Measurements from ENCODE around the gene BCOR. TPM values are rescaled to one million over a fixed set of nuclear protein-coding genes. Genes with fewer than 3 reads are reported as not detected.

The BCOR gene
- total RNA-seq, 1 experiment from 2014 or later: 35.1 TPM

GRCh38 chrX:40117715-40118285 is 20.0 kb upstream of the BCOR start:
- Histone ChIP-seq H3K27me3 (ENCODE audit: insufficient read depth, low read length) (no peaks in the 10 kb centered on the region), H3K4me1 (ENCODE audit: control insufficient read depth in 1 of 2, insufficient read depth in 2 of 2, low read length in 2 of 2) (peaks cover 3 to 15% of the 10 kb centered on the region in 2 experiments; a peak in 3 of 4 replicates), H3K79me2 (ENCODE audit: insufficient read depth, low read length) (no peaks in the 10 kb centered on the region), H3K4me2 (ENCODE audit: low read length) (no peak overlapping the region), H4K20me1 (ENCODE audit: insufficient read depth) (no peaks in the 10 kb centered on the region), H3K9me2 (ENCODE audit: insufficient read depth) (no peaks in the 10 kb centered on the region), H3K4me3 (replicated peaks in 1 of 2; ENCODE audit: low read depth in 1 of 2, low read length in 2 of 2) (no peak overlapping the region), H3K9ac (ENCODE audit: low read length) (no peak overlapping the region), H3K36me3 (ENCODE audit: control insufficient read depth in 1 of 2, insufficient read depth in 2 of 2, low read length in 2 of 2) (no peaks in the 10 kb centered on the region), H3K9me3 (ENCODE audit: control insufficient read depth in 1 of 2, insufficient read depth in 1 of 2, low read depth in 1 of 2, low read length in 2 of 2) (no peaks in the 10 kb centered on the region), H3K27ac (ENCODE audit: low read depth, low read length) (no peak overlapping the region), H2AFZ (ENCODE audit: low read depth, low read length, poor library complexity, severe bottlenecking) (no peak overlapping the region)
- ChIA-PET RAD21 (ENCODE audit: low non-redundant PET in 1 of 2, low total read pairs in 2 of 2, uncharacterized antibody in 2 of 2, unreplicated experiment in 2 of 2) (no interaction called here), CTCF (no interaction called here), POLR2A (no interaction called here)
- intact Hi-C loops (cut with micrococcal nuclease): no loop called here
- DNase-seq (ENCODE audit: low read depth, low spot score) (no peak), ATAC-seq (no peak)
- no peak for TF ChIP-seq ZNF274 (IDR thresholded peaks at IDR 0.05; ENCODE audit: low read depth, low read length)
- no peak for TF ChIP-seq EGR1 (IDR thresholded peaks at IDR 0.05; ENCODE audit: low read depth)
- TF ChIP-seq, protein P1, sequence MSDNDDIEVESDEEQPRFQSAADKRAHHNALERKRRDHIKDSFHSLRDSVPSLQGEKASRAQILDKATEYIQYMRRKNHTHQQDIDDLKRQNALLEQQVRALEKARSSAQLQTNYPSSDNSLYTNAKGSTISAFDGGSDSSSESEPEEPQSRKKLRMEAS (IDR thresholded peaks at IDR 0.05): no peak
- no peak for TF ChIP-seq FOSL1 (IDR thresholded peaks at IDR 0.05; ENCODE audit: low read depth)
- TF ChIP-seq, protein P2, sequence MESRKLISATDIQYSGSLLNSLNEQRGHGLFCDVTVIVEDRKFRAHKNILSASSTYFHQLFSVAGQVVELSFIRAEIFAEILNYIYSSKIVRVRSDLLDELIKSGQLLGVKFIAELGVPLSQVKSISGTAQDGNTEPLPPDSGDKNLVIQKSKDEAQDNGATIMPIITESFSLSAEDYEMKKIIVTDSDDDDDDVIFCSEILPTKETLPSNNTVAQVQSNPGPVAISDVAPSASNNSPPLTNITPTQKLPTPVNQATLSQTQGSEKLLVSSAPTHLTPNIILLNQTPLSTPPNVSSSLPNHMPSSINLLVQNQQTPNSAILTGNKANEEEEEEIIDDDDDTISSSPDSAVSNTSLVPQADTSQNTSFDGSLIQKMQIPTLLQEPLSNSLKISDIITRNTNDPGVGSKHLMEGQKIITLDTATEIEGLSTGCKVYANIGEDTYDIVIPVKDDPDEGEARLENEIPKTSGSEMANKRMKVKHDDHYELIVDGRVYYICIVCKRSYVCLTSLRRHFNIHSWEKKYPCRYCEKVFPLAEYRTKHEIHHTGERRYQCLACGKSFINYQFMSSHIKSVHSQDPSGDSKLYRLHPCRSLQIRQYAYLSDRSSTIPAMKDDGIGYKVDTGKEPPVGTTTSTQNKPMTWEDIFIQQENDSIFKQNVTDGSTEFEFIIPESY (IDR thresholded peaks at IDR 0.05; ENCODE audit: extremely low read depth, insufficient replicate concordance, low read length): no peak
- no peak for TF ChIP-seq SP1 (IDR thresholded peaks at IDR 0.05; ENCODE audit: low read depth)
- TF ChIP-seq POLR2AphosphoS5 (IDR thresholded peaks at IDR 0.05; ENCODE audit: low read depth, low read length): no peak
- no peak for TF ChIP-seq YY1 (IDR thresholded peaks at IDR 0.05; ENCODE audit: extremely low read depth, insufficient replicate concordance, low read depth, low read length)
- no peak for TF ChIP-seq SIN3A (IDR thresholded peaks at IDR 0.05; ENCODE audit: low read depth)
- TF ChIP-seq, protein P3, sequence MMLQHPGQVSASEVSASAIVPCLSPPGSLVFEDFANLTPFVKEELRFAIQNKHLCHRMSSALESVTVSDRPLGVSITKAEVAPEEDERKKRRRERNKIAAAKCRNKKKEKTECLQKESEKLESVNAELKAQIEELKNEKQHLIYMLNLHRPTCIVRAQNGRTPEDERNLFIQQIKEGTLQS (IDR thresholded peaks at IDR 0.05): no peak
- no peak for TF ChIP-seq SRF (IDR thresholded peaks at IDR 0.05; ENCODE audit: low read depth)
- no peak for TF ChIP-seq ZFX (IDR thresholded peaks at IDR 0.05)
- TF ChIP-seq POLR2A (IDR thresholded peaks at IDR 0.05; ENCODE audit: borderline replicate concordance, extremely low read depth, insufficient read depth, insufficient read length): no peak
- no TSS peak for BruUV-seq (replicated peaks)
